Psoas muscle (tissue), 8 donors: ENCODE results near the gene MAGI2. TPM values are rescaled to one million over a fixed set of nuclear protein-coding genes. Genes with fewer than 3 reads are reported as not detected.

Experiments used
- ATAC-seq, 4 donors: fragments of 200-7000 bp; cut with Tn5 transposase; one replicate each; pipeline ENCODE4 v1.9.1; 2020; ENCODE audit warnings: moderate library complexity in 3 of 4, mild to moderate bottlenecking in 2 of 4
- DNase-seq, 2 donors: peaks; one replicate each; pipeline ENCODE4 v3.0.0-alpha.2; 2020
- H3K27ac ChIP-seq: fragments of 200-600 bp; one replicate; pipeline ENCODE4 v1.8.0; 2022
- H3K27me3 ChIP-seq, 3 donors: fragments of 200-600 bp in 1 of 3; one replicate each; pipeline versions ENCODE4 v1.6.1 to v1.8.0; 2013 to 2022; ENCODE audit warnings: low read length in 2 of 3, mild to moderate bottlenecking in 2 of 3, moderate library complexity in 1 of 3; ENCODE audit not compliant: insufficient read depth in 3 of 3
- H3K36me3 ChIP-seq, 2 donors: fragments of 200-600 bp in 1 of 2; one replicate each; pipeline versions ENCODE4 v1.6.1 to v1.8.0; 2013 to 2022; ENCODE audit warnings: low read depth in 1 of 2, mild to moderate bottlenecking in 1 of 2, moderate library complexity in 1 of 2; ENCODE audit not compliant: insufficient read depth in 1 of 2
- H3K4me1 ChIP-seq: fragments of 200-600 bp; one replicate; pipeline ENCODE4 v1.8.0; 2022
- H3K4me3 ChIP-seq: fragments of 200-600 bp; one replicate; pipeline ENCODE4 v1.8.0; 2022; ENCODE audit warnings: mild to moderate bottlenecking
- H3K9me3 ChIP-seq: fragments of 200-600 bp; one replicate; pipeline ENCODE4 v1.8.0; 2022
- WGBS, 3 donors: extraction: QIAGEN DNeasy Blood & Tissue Kit; methylation state at CpG; one replicate each; pipeline versions ENCODE4 v1.1.6 to v1.1.7; 2013; 5-methylcytosine and 5-hydroxymethylcytosine counted together
- intact Hi-C, 2 donors: fragments of 100-400 bp; cut with DNase I; formaldehyde crosslinking; loops; one replicate each; pipeline versions ENCODE4 v1.11.0 to v1.14.2; 2022
- polyA plus RNA-seq, 3 donors: library from polyadenylated mRNA; stranded (reverse); fragments of 200-250 nt; gene quantifications; one replicate each; pipeline ENCODE4 v1.2.3, GENCODE V29; 2013
- total RNA-seq, 4 donors: library from RNA; stranded (reverse); fragmentation: NEBNext Ultra II Directional in 2 of 4; extraction: Animal tissue kit (Norgen Biotek cat#: 25700) in 2 of 4; gene quantifications; one replicate each; pipeline versions ENCODE4 v1.2.1 to v1.2.4, GENCODE V29; 2021 to 2023
- TF ChIP-seq, protein P1 (sequence below): fragments of 200-600 bp; IDR thresholded peaks from one replicate; pipeline ENCODE4 v1.8.0; 2022; ENCODE audit warnings: antibody characterized with exemption
- donor health status: healthy with polysubstance abuse.
- donor health status: DM: no; HTN: no; CAD: no; lungs with moderate emphysema.
- donor health status: Bipolar disorder and iron deficiency.
- donor health status: healthy.
- donor health status: DM: yes; HTN: yes; CAD: no.
- donor health status: DM: no; HTN: no; CAD: no.
- donor health status: DM: no; HTN: no; CAD: no.
- donor health status: DM: yes; HTN: yes; CAD: no.

MAGI2 gene
- total and polyA plus RNA-seq, 7 donors, result 0.46 to 2.5 (median 1.4) TPM

DNA sequence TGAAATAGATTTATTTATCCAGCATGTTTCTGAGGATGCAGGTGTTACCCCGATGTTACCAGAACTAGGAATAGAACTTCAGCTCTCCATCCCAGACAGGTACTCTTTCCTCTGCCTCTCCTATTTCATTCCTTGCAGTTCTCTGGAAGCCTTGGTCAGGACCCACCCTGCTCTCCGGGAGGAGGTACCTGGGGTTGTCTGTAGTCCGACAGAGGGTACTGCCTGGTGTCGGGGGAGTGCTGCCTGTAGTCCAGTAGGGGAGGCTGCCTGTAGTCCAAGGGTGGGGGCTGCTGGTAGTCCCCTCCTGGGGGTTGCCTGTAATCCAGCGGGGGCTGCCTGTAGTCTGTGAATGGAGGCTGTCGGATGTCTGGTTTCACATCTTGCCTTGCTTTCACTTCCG is 1326.5 kb downstream of the MAGI2 start:
- TF ChIP-seq, protein P1, sequence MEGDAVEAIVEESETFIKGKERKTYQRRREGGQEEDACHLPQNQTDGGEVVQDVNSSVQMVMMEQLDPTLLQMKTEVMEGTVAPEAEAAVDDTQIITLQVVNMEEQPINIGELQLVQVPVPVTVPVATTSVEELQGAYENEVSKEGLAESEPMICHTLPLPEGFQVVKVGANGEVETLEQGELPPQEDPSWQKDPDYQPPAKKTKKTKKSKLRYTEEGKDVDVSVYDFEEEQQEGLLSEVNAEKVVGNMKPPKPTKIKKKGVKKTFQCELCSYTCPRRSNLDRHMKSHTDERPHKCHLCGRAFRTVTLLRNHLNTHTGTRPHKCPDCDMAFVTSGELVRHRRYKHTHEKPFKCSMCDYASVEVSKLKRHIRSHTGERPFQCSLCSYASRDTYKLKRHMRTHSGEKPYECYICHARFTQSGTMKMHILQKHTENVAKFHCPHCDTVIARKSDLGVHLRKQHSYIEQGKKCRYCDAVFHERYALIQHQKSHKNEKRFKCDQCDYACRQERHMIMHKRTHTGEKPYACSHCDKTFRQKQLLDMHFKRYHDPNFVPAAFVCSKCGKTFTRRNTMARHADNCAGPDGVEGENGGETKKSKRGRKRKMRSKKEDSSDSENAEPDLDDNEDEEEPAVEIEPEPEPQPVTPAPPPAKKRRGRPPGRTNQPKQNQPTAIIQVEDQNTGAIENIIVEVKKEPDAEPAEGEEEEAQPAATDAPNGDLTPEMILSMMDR, result no peak
- ATAC-seq (no peak), DNase-seq (no peak)
- Histone ChIP-seq H3K4me1 (no peaks in the 10 kb centered on the region), H3K4me3 (no peak overlapping the region), H3K36me3 (no peaks in the 10 kb centered on the region), H3K27me3 (no peaks in the 10 kb centered on the region), H3K27ac (no peak overlapping the region), H3K9me3 (no peaks in the 10 kb centered on the region)
- 75 to 89% (median 78%) methylated on average over 7 of the region's 7 CpGs for WGBS, 3 donors
- intact Hi-C loops, result no loop called here

DNA sequence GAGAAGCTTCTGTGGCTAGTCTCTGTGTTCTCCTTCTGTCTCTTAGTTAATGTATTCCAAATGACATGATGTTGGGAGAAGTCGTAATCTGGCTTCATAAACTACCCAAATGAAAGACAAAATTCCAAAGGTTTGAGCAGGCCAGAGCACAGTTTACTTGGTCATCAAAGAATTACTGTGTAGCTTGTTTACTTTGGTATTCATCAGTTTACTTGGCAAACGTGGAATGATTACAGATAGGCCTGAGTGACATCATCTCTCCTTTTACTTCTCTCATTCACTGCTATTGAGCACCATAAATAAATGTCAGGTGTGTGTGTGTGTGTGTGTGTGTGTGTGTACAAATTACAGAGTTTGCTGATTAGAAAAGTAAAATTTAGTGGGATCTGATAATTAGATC is 1327.6 kb downstream of the MAGI2 start:
- Histone ChIP-seq H3K9me3 (no peaks in the 10 kb centered on the region), H3K36me3 (no peaks in the 10 kb centered on the region), H3K4me1 (no peaks in the 10 kb centered on the region), H3K4me3 (no peak overlapping the region), H3K27ac (no peak overlapping the region), H3K27me3 (no peaks in the 10 kb centered on the region)
- WGBS, 3 donors, result 67 to 77% (median 68%) methylated on average over 2 of the region's 2 CpGs
- DNase-seq (no peak), ATAC-seq (no peak)
- intact Hi-C loops, result no loop called here
- TF ChIP-seq, protein P1, result no peak

DNA sequence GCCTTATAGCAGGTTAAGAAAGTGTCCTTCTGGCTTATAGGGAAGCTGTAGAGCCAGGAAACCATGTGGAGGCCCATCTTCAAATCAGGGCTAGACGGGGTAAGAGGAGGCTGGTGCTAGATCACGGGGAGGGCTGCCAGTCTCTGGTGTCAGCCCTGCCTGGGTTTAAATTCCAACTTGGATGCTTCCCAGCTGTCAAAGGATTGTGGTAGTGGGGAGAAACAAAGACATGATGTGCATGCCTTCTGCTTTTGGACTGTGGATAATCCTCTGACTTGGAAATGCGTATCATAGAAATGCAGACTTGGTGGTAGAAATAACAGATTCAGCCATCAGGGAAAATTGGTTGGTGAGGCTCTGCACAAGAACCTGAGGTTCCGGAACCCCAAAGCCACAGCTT is 1329.3 kb downstream of the MAGI2 start:
- Histone ChIP-seq H3K4me3 (no peak overlapping the region), H3K27me3 (no peaks in the 10 kb centered on the region), H3K27ac (no peak overlapping the region), H3K9me3 (no peaks in the 10 kb centered on the region), H3K4me1 (no peaks in the 10 kb centered on the region), H3K36me3 (no peaks in the 10 kb centered on the region)
- no peak for ATAC-seq
- intact Hi-C loops, result no loop called here
- no peak for DNase-seq
- TF ChIP-seq, protein P1, result no peak
- whole genome bisulfite sequencing, 3 donors, result 62 to 66% (median 64%) methylated on average over 4 of the region's 4 CpGs

DNA sequence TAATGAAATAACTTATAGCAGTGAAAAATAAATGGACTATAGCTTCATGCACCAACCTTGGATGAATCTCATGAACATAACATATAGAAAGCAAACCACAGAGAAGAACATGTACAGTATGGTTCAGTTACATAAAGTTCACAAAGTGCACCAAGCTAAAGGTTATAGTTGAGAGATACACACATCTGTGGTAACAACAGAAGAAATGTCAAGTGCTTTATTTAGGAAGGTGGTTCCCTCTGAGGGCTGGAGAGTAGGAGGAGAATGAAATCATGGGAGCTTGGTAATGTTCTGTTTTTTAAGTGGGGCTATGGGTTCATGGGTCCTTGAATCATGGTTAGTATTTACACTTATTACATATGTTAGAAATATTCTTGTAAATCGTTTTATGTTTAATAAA is 1331.6 kb downstream of the MAGI2 start:
- Histone ChIP-seq H3K27ac (no peak overlapping the region), H3K9me3 (no peaks in the 10 kb centered on the region), H3K4me1 (no peaks in the 10 kb centered on the region), H3K36me3 (no peaks in the 10 kb centered on the region), H3K27me3 (no peaks in the 10 kb centered on the region), H3K4me3 (no peak overlapping the region)
- WGBS, 3 donors, result 68 to 69% (median 69%) methylated on average over 1 of the region's 1 CpG
- ATAC-seq, result no peak
- intact Hi-C loops, result no loop called here
- TF ChIP-seq, protein P1, result no peak
- DNase-seq, result no peak

DNA sequence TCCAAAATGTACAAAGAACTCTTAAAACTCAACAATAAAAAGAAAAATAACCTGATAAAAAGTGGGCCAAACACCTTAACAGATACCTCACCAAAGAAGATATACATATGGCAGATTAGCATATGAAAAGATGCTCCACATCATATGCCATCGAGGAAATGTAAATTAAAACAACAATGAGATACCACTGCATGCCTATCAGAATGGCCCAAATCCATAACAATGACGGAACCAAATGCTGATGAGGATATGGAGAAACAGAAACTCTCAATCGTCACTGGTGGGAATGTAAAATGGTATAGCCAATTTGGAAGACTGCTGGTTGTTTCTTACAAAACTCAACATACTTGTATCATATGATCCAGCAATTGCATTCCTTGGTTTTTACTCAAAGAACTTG is 1335.0 kb downstream of the MAGI2 start:
- no peak overlapping the region for H3K27ac ChIP-seq
- ATAC-seq (no peak), DNase-seq (no peak)
- no peaks in the 10 kb centered on the region for H3K36me3 ChIP-seq
- intact Hi-C loops, result no loop called here
- 56 to 59% (median 59%) methylated on average over 3 of the region's 3 CpGs for WGBS, 3 donors
- H3K27me3 ChIP-seq, result no peaks in the 10 kb centered on the region
- TF ChIP-seq, protein P1, result no peak
- H3K4me1 ChIP-seq, result no peaks in the 10 kb centered on the region
- no peak overlapping the region for H3K4me3 ChIP-seq
- no peaks in the 10 kb centered on the region for H3K9me3 ChIP-seq
